ENCODE data around the gene C1GALT1.
"Not testable (repeated sequence)": the region's sequence is repeated elsewhere in the genome, so short reads cannot be mapped to it uniquely, and the experiment has no call there.

C1GALT1 gene

DNA sequence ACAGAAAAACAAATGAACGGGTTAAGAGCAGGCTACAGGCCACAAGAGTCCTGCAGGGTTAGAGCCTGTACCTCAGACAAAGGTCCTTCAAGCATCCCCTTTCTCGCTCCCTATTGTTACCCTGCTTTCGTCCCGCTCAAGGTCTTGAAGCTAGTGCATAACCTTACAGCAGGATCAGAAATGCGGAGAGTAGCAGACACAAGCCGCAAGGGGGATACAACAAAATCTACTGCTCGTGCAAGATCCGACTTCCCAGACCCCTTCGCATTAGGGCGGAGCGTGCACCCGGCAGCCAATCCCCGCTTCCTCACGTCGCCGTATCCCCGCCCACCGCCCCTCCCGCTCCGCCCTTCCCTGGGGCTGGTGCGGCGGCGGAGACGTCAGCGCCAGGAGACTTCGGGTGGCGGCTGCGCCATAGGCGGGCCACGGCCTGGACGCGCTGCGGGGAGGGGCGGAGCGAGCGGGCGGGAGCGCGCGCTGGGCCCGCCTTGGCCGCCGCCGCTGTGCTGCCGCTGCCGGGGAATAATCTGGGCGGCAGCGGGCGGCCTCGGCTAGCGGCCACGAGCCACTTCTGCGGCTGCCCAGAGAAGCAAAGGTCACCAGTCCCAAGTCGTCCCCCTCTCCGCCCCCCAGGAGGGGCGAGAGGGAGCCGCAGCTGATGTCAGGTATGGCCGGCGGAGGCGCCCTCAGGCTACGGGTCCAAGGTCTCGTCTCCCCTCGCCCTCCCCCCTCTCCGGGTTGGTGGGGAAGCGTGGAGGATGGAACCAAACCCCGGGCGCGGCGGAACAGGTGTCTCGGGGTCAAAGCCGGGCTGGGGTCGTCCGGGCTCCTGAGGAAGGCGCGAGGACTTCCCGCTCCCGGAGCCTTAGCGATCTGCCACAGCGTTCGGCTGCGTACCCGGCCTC lies at the start of gene C1GALT1:
C1GALT1 (plus strand) TSS at position 389 of the 905 bp plus-strand sequence. CDS start 51,776 bp downstream, outside the sequence.
- DNase-seq (ENCODE audit: low read depth in 2 of 2), result peak; percentile 98 to 99
- TF ChIP-seq, protein P1, sequence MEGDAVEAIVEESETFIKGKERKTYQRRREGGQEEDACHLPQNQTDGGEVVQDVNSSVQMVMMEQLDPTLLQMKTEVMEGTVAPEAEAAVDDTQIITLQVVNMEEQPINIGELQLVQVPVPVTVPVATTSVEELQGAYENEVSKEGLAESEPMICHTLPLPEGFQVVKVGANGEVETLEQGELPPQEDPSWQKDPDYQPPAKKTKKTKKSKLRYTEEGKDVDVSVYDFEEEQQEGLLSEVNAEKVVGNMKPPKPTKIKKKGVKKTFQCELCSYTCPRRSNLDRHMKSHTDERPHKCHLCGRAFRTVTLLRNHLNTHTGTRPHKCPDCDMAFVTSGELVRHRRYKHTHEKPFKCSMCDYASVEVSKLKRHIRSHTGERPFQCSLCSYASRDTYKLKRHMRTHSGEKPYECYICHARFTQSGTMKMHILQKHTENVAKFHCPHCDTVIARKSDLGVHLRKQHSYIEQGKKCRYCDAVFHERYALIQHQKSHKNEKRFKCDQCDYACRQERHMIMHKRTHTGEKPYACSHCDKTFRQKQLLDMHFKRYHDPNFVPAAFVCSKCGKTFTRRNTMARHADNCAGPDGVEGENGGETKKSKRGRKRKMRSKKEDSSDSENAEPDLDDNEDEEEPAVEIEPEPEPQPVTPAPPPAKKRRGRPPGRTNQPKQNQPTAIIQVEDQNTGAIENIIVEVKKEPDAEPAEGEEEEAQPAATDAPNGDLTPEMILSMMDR (IDR thresholded peaks at IDR 0.05; ENCODE audit: low read depth, low read length), result peak; percentile 61
- peak within 1 kb of the TSS; percentile 90 to 97 for H3K4me3 ChIP-seq (replicated peaks in 1 of 2; ENCODE audit: low read depth in 2 of 2, low read length in 2 of 2)

DNA sequence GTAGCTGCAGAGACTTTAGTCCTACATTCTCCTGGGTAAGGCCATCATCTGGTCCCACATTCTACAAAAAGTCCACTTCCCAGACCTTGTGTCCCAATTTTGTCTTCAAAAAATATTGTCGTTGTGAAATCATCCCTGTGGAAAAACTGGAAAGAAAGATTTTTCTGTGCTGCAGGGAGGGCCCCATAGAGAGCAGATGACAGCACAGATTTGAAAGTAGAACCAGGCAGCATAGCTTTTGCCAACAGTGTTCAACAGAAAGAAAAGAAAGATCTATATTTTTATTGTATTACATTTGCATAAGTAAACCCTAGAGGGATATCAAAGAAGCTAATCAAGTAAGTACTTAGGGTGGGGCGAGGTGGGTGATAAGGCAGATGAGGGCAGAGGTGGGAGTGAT lies 48.3 kb upstream of the C1GALT1 start:
- TF ChIP-seq, protein P1 (IDR thresholded peaks at IDR 0.05; ENCODE audit: low read depth, low read length), result no peak
- DNase-seq (ENCODE audit: low read depth in 2 of 2), result no peak
- H3K4me3 ChIP-seq (replicated peaks in 1 of 2; ENCODE audit: low read depth in 2 of 2, low read length in 2 of 2), result no peak overlapping the region

DNA sequence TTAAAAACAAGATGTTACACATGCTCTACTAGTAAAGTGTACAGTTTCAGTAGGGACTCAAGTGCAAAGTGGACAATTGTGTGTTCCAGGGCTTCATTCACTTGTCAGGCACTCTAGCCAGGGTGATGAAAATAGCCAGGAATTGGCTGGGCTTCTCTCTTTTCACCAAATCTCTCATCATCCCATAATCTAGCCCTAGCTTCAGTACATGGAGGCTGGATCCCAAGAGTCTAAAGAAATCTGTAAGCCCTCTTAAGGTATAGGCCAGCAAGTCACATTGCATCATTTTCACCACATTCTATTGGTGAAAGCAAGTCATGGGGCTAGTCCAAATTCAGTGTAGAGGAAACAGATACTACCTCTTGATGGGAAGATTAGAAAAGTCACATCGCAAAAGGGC lies 47.3 kb upstream of the C1GALT1 start:
- DNase-seq (ENCODE audit: low read depth in 2 of 2), result no peak
- TF ChIP-seq, protein P1 (IDR thresholded peaks at IDR 0.05; ENCODE audit: low read depth, low read length), result no peak
- H3K4me3 ChIP-seq (replicated peaks in 1 of 2; ENCODE audit: low read depth in 2 of 2, low read length in 2 of 2), result no peak overlapping the region

DNA sequence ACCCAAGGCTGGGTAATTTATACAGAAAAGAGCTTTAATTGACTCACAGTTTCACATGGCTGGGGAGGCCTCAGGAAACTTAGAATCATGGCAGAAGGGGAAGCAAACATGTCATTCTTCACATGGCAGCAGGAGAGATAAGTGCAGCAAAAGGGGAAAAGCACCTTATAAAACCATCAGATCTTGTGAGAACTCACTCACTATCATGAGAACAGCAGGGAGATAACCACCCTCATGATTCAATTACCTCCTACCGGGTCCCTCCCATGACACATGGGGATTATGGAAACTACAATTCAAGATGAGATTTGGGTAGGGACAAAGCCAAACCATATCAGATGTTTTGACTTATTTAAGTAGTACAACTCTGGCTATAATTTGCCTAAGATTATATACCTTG lies 46.4 kb upstream of the C1GALT1 start:
- not testable (repeated sequence) for H3K4me3 ChIP-seq (replicated peaks in 1 of 2; ENCODE audit: low read depth in 2 of 2, low read length in 2 of 2); DNase-seq (ENCODE audit: low read depth in 2 of 2)

DNA sequence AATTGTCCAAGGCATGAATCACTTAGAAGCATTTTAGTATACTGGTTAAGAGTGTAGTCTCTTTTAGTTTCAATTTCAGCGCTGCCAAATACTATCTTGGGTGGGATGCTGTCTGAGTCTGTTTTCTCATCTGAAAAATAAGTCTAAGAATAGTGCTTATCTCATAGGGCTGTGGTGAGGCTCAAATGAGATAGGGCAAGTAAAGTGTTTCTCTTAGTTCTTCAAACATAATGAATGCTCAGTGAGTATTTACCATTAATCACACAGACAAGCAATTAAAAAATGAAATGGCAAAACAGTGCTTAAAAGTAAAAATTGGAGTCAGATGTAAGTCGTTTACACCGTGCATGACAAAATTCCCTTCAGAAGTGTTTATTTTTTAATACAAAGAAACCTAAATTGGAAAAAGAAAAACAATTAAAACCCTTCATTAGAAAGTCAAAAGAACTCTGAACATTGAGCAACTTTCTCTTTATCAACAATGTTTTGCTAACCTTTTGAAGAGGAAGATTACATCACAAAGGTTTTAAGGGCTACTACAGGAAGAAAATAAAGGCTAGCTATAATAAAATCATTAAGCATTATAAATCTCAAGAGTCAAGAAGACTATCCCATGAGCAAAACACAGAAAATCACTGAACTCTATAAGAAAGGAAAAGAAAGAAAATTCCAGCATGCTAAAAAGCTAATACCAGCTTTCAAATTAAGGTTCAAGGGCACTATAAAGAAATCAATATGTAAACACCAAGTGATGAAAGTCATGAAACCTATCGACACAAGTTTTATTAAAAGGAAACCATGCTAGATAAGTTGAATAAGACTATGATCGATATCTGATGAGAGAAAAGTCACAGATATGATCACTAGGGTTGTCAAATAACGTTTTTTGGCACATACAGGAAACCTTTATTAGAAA lies 45.6 kb upstream of the C1GALT1 start:
- TF ChIP-seq, protein P1 (IDR thresholded peaks at IDR 0.05; ENCODE audit: low read depth, low read length), result no peak
- peak; percentile 31 to 49 for DNase-seq (ENCODE audit: low read depth in 2 of 2)
- no peak overlapping the region for H3K4me3 ChIP-seq (replicated peaks in 1 of 2; ENCODE audit: low read depth in 2 of 2, low read length in 2 of 2)

DNA sequence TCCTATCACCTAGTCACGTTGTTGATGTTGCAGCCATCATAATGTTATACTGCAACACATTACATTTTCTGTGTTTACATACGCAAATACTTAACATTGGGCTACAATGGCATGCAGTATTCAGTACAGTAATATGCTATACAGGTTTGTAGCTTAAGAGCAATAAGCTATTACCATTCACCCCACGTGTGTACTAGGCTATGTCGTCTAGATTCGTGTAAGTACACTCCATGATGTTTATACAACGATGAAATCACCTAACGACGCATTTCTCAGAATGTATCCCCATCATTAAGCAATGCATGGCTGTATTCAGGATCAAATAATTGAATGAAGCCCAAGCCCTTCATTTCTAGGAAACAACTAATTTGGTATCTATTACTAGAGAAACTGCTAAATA lies 43.4 kb upstream of the C1GALT1 start:
- TF ChIP-seq, protein P1 (IDR thresholded peaks at IDR 0.05; ENCODE audit: low read depth, low read length), result no peak
- no peak for DNase-seq (ENCODE audit: low read depth in 2 of 2)
- no peak overlapping the region for H3K4me3 ChIP-seq (replicated peaks in 1 of 2; ENCODE audit: low read depth in 2 of 2, low read length in 2 of 2)

DNA sequence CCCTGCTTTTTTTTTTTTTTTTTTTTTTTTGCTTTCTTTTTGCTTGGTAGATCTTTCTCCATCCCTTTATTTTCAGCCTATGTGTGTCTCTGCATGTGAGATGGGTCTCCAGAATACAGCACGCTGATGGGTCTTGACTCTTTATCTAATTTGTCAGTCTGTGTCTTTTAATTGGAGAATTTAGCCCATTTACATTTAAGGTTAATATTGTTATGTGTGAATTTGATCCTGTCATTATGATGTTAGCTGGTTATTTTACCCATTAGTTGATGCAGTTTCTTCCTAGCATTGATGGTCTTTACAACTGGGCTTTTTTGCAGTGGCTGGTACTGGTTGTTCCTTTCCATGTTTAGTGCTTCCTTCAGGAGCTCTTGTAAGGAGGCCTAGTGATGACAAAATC lies 38.9 kb upstream of the C1GALT1 start:
- not testable (repeated sequence) for DNase-seq (ENCODE audit: low read depth in 2 of 2); H3K4me3 ChIP-seq (replicated peaks in 1 of 2; ENCODE audit: low read depth in 2 of 2, low read length in 2 of 2)

DNA sequence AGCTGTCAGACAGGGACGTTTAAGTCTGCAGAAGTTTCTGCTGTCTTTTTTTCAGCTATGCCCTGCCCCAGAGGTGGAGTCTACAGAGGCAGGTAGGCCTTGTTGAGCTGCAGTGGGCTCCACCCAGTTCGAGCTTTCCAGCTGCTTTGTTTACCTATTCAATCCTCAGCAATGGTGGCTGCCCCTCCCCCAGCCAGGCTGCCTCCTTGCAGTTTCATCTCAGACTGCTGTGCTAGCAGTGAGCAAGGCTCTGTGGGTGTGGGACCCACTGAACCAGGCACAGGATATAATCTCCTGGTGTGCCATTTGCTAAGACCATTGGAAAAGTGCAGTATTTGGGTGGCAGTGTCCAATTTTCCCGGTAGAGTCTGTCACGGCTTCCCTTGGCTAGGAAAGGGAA lies 37.2 kb upstream of the C1GALT1 start:
- H3K4me3 ChIP-seq (replicated peaks in 1 of 2; ENCODE audit: low read depth in 2 of 2, low read length in 2 of 2); DNase-seq (ENCODE audit: low read depth in 2 of 2): not testable (repeated sequence)
